Mesenchymal stem cell (in vitro differentiated cells and primary cell): ENCODE measurements around the gene BTRC.

Experiments
- DNase-seq: peaks from one replicate; pipeline ENCODE4 v3.0.0-alpha.2; 2013
- H2AFZ ChIP-seq: one replicate; pipeline ENCODE4 v1.6.1; 2013; ENCODE audit warnings: low read depth, mild to moderate bottlenecking, control low read depth, inconsistent platforms, low read length, moderate library complexity
- H2AK5ac ChIP-seq: 2 replicates; pipeline ENCODE4 v1.6.1; 2013; ENCODE audit warnings: low read length, moderate library complexity, mild to moderate bottlenecking, inconsistent platforms; ENCODE audit not compliant: severe bottlenecking
- H2BK120ac ChIP-seq: one replicate; pipeline ENCODE4 v1.6.1; 2013; ENCODE audit warnings: low read depth, mild to moderate bottlenecking, inconsistent platforms, low read length, moderate library complexity
- H2BK12ac ChIP-seq, 2 experiments: one replicate each; pipeline ENCODE4 v1.6.1; 2013; ENCODE audit warnings: inconsistent platforms in 2 of 2, low read length in 2 of 2, mild to moderate bottlenecking in 2 of 2, moderate library complexity in 2 of 2, control low read depth in 1 of 2
- H2BK15ac ChIP-seq: one replicate; pipeline ENCODE4 v1.6.1; 2013; ENCODE audit warnings: mild to moderate bottlenecking, low read depth, inconsistent platforms; ENCODE audit not compliant: poor library complexity, severe bottlenecking
- H2BK5ac ChIP-seq: 2 replicates; pipeline ENCODE4 v1.6.1; 2013; ENCODE audit warnings: low read depth, mild to moderate bottlenecking, low read length, control low read depth, inconsistent platforms; ENCODE audit not compliant: poor library complexity, severe bottlenecking
- H3K14ac ChIP-seq, 2 experiments: one replicate each; pipeline ENCODE4 v1.6.1; 2013; ENCODE audit warnings: inconsistent platforms in 2 of 2, low read length in 2 of 2, control low read depth in 1 of 2, mild to moderate bottlenecking in 1 of 2, moderate library complexity in 1 of 2
- H3K18ac ChIP-seq, 2 experiments: one replicate each; pipeline ENCODE4 v1.6.1; 2013; ENCODE audit warnings: inconsistent platforms in 2 of 2, low read length in 2 of 2, control low read depth in 1 of 2, low read depth in 1 of 2, mild to moderate bottlenecking in 1 of 2
- H3K23ac ChIP-seq, 2 experiments: one replicate each; pipeline ENCODE4 v1.6.1; 2013; ENCODE audit warnings: inconsistent platforms in 2 of 2, low read length in 2 of 2, mild to moderate bottlenecking in 2 of 2, moderate library complexity in 2 of 2, control low read depth in 1 of 2
- H3K27ac ChIP-seq: 2 replicates; pipeline ENCODE4 v1.5.1; 2013; ENCODE audit warnings: mild to moderate bottlenecking, moderate library complexity, low read length, control low read depth, inconsistent platforms; ENCODE audit not compliant: poor library complexity, severe bottlenecking
- H3K27me3 ChIP-seq, 2 experiments: 2 replicates each; pipeline versions ENCODE4 v1.6.1 to v1.7.0; 2013; ENCODE audit warnings: low read length in 2 of 2, mild to moderate bottlenecking in 2 of 2, moderate library complexity in 2 of 2, control low read depth in 1 of 2, inconsistent platforms in 1 of 2; ENCODE audit not compliant: control insufficient read depth in 1 of 2, insufficient read depth in 1 of 2
- H3K36me3 ChIP-seq, 2 experiments: 2 replicates each; pipeline versions ENCODE4 v1.6.1 to v1.7.0; 2013; ENCODE audit warnings: low read length in 2 of 2, control low read depth in 1 of 2, inconsistent platforms in 1 of 2, low read depth in 1 of 2, mild to moderate bottlenecking in 1 of 2; ENCODE audit not compliant: insufficient read depth in 2 of 2, control insufficient read depth in 1 of 2
- H3K4ac ChIP-seq, 2 experiments: one replicate each; pipeline ENCODE4 v1.6.1; 2013; ENCODE audit warnings: inconsistent platforms in 2 of 2, low read length in 2 of 2, mild to moderate bottlenecking in 2 of 2, moderate library complexity in 2 of 2, control low read depth in 1 of 2, low read depth in 1 of 2
- H3K4me1 ChIP-seq: 2 replicates; pipeline ENCODE4 v1.6.1; 2013; ENCODE audit warnings: low read depth, low read length, control low read depth; ENCODE audit not compliant: control insufficient read depth, insufficient read depth
- H3K4me2 ChIP-seq: 2 replicates; pipeline ENCODE4 v1.6.1; 2013; ENCODE audit warnings: low read length, mild to moderate bottlenecking, inconsistent platforms; ENCODE audit not compliant: poor library complexity, severe bottlenecking
- H3K4me3 ChIP-seq, 2 experiments: 2 replicates each; pipeline versions ENCODE4 v1.5.1 to v1.7.0; 2013; ENCODE audit warnings: low read length in 2 of 2, mild to moderate bottlenecking in 2 of 2, control low read depth in 1 of 2, low read depth in 1 of 2; ENCODE audit not compliant: insufficient read depth in 1 of 2
- H3K79me1 ChIP-seq: replicated peaks from 2 replicates; pipeline ENCODE4 v1.6.1; 2013; ENCODE audit warnings: mild to moderate bottlenecking, control low read depth, low read length, inconsistent platforms; ENCODE audit not compliant: poor library complexity, severe bottlenecking
- H3K9ac ChIP-seq: 2 replicates; pipeline ENCODE4 v1.7.0; 2013; ENCODE audit warnings: mild to moderate bottlenecking, low read length, moderate library complexity
- H3K9me3 ChIP-seq: 2 replicates; pipeline ENCODE4 v1.7.0; 2013; ENCODE audit warnings: mild to moderate bottlenecking, low read length; ENCODE audit not compliant: control insufficient read depth
- H4K8ac ChIP-seq: one replicate; pipeline ENCODE4 v1.6.1; 2013; ENCODE audit warnings: inconsistent platforms, mild to moderate bottlenecking, low read length, moderate library complexity
- H4K91ac ChIP-seq: one replicate; pipeline ENCODE4 v1.6.1; 2013; ENCODE audit warnings: mild to moderate bottlenecking, low read length, inconsistent platforms
- WGBS: methylation state at CpG from one replicate; pipeline ENCODE4 v1.1.7; 2013; ENCODE audit warnings: mixed read lengths; 5-methylcytosine and 5-hydroxymethylcytosine counted together

Gene BTRC

DNA sequence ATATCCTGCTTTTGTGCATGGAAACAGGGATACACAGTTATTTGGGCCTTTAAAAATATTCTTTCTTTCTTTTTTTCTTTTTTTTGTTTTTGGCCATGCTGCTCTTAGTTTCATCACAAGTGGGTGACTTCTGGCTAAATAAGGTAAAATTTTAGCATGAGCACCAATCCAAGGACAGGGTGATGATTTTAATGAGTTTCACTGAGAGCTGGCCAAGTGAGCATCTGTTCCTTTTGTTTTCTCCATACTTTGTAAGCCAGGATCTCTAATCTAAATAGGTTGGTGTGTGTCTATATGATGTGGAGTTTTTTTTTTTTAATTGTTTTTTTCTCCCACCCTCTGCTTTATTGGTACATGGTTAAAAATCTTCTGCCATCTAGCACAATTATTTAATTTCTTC, 127.3 kb downstream of the BTRC start:
- Histone ChIP-seq H3K27me3 (peaks cover 0 to 6% of the 10 kb centered on the region in 2 experiments), H3K4me1 (no peaks in the 10 kb centered on the region), H4K8ac (no peak overlapping the region), H3K23ac (no peak overlapping the region), H3K18ac (no peak overlapping the region), H3K9ac (no peak overlapping the region), H4K91ac (no peak overlapping the region), H2BK5ac (no peak overlapping the region), H3K36me3 (peaks cover 3 to 17% of the 10 kb centered on the region in 2 experiments), H3K9me3 (no peaks in the 10 kb centered on the region), H2AFZ (no peak overlapping the region), H2BK15ac (no peak overlapping the region), H2BK12ac (no peak overlapping the region), H3K79me1 (peaks cover 7% of the 10 kb centered on the region), H3K4ac (no peak overlapping the region), H3K14ac (no peak overlapping the region), H3K27ac (no peak overlapping the region), H2BK120ac (no peak overlapping the region), H3K4me3 (no peak overlapping the region), H2AK5ac (no peak overlapping the region), H3K4me2 (no peak overlapping the region)
- no peak for DNase-seq

GRCh38 chr10:101482568-101482967, 128.6 kb downstream of the BTRC start:
- H2AFZ ChIP-seq: no peak overlapping the region
- no peak overlapping the region for H3K18ac ChIP-seq
- no peak overlapping the region for H3K27ac ChIP-seq

GRCh38 chr10:101484175-101484745, 130.3 kb downstream of the BTRC start:
- no peaks in the 10 kb centered on the region for H3K4me1 ChIP-seq
- no peak overlapping the region for H4K91ac ChIP-seq
- no peak overlapping the region for H3K4ac ChIP-seq
- no peak overlapping the region for H4K8ac ChIP-seq
- H3K9me3 ChIP-seq: no peaks in the 10 kb centered on the region
- no peak overlapping the region for H3K18ac ChIP-seq
- H2AFZ ChIP-seq: no peak overlapping the region
- no peak overlapping the region for H2BK15ac ChIP-seq
- peaks cover 8% of the 10 kb centered on the region for H3K79me1 ChIP-seq
- H3K4me3 ChIP-seq: no peak overlapping the region
- no peak overlapping the region for H2BK12ac ChIP-seq
- no peak overlapping the region for H2BK5ac ChIP-seq
- H3K36me3 ChIP-seq: peaks cover 3 to 16% of the 10 kb centered on the region in 2 experiments
- WGBS: 74% methylated on average over 6 of the region's 8 CpGs
- H2BK120ac ChIP-seq: no peak overlapping the region
- no peak for DNase-seq
- no peak overlapping the region for H3K9ac ChIP-seq
- H3K4me2 ChIP-seq: no peak overlapping the region
- H3K27ac ChIP-seq: no peak overlapping the region
- H2AK5ac ChIP-seq: no peak overlapping the region
- H3K27me3 ChIP-seq: peaks cover 0 to 6% of the 10 kb centered on the region in 2 experiments
- H3K23ac ChIP-seq: no peak overlapping the region
- no peak overlapping the region for H3K14ac ChIP-seq

More at GRCh38 chr10:101482568-101482967, 128.6 kb downstream of the BTRC start:
- H3K36me3 ChIP-seq: peaks cover 3 to 17% of the 10 kb centered on the region in 2 experiments
- H2BK12ac ChIP-seq: no peak overlapping the region
- no peaks in the 10 kb centered on the region for H3K4me1 ChIP-seq
- H3K14ac ChIP-seq: no peak overlapping the region
- peaks cover 0 to 6% of the 10 kb centered on the region in 2 experiments for H3K27me3 ChIP-seq
- no peak overlapping the region for H3K9ac ChIP-seq
- no peak overlapping the region for H2BK5ac ChIP-seq
- H2BK15ac ChIP-seq: no peak overlapping the region
- H3K79me1 ChIP-seq: peaks cover 8% of the 10 kb centered on the region
- no peak overlapping the region for H3K23ac ChIP-seq
- no peak overlapping the region for H3K4me3 ChIP-seq
- no peaks in the 10 kb centered on the region for H3K9me3 ChIP-seq
- H3K4ac ChIP-seq: no peak overlapping the region
- H4K91ac ChIP-seq: no peak overlapping the region
- over 99% methylated on average over 10 of the region's 10 CpGs for WGBS
- no peak for DNase-seq
- no peak overlapping the region for H2BK120ac ChIP-seq
- H4K8ac ChIP-seq: no peak overlapping the region
- no peak overlapping the region for H3K4me2 ChIP-seq
- no peak overlapping the region for H2AK5ac ChIP-seq

DNA sequence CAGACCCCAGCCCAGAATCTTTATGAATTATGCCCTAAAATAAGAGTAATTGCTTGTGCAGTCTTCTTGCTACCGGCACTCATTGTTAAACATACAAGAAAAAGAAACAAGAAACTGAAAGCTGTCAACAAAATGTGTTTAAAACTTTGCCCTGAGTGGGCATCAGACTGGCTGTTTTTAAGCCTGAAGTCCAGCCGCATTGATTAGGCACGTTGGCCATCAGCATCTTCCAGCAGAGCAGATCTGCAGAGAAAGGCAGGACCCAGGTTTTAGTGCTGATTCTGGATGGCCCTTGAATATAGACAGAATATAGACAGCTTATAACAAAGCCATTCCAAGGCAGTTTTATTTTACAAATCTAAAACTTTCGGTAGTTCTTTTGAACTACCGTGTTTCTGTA, 131.2 kb downstream of the BTRC start:
- Histone ChIP-seq H2AFZ (no peak overlapping the region), H3K14ac (no peak overlapping the region), H3K9ac (no peak overlapping the region), H3K27me3 (peaks cover 0 to 6% of the 10 kb centered on the region in 2 experiments), H3K4me3 (no peak overlapping the region), H3K4me2 (no peak overlapping the region), H3K36me3 (peaks cover 3 to 9% of the 10 kb centered on the region in 2 experiments), H3K23ac (no peak overlapping the region), H3K79me1 (peaks cover 8% of the 10 kb centered on the region), H3K4me1 (no peaks in the 10 kb centered on the region), H4K91ac (no peak overlapping the region), H2BK120ac (no peak overlapping the region), H3K4ac (no peak overlapping the region), H2BK15ac (no peak overlapping the region), H2AK5ac (no peak overlapping the region), H3K18ac (no peak overlapping the region), H3K27ac (no peak overlapping the region), H4K8ac (no peak overlapping the region), H2BK5ac (no peak overlapping the region), H2BK12ac (no peak overlapping the region), H3K9me3 (no peaks in the 10 kb centered on the region)
- WGBS: 97% methylated on average over 5 of the region's 5 CpGs
- DNase-seq: no peak
